H1 (cell line): ENCODE results near the gene LSM5.

Experiments used
- CEBPB ChIP-seq: IDR thresholded peaks from 2 replicates; pipeline ENCODE4 v1.6.1; 2012; ENCODE audit warnings: low read depth, low read length
- CTCF ChIP-seq, 3 experiments: IDR thresholded peaks; 1 replicate in 2 of 3; 2 replicates in 1 of 3; pipeline versions ENCODE4 v1.5.1 to v1.6.1; 2011; ENCODE audit warnings: low read length in 3 of 3, mild to moderate bottlenecking in 3 of 3, inconsistent platforms in 2 of 3, low read depth in 1 of 3, moderate library complexity in 1 of 3; ENCODE audit not compliant: insufficient read depth in 1 of 3; ENCODE audit errors: control extremely low read depth in 1 of 3
- EP300 ChIP-seq, 2 experiments: IDR thresholded peaks; 1 replicate in 1 of 2; 2 replicates in 1 of 2; pipeline ENCODE4 v1.6.1; 2011 to 2012; ENCODE audit warnings: low read depth in 2 of 2, low read length in 2 of 2, mild to moderate bottlenecking in 2 of 2, borderline replicate concordance in 1 of 2, inconsistent platforms in 1 of 2, moderate library complexity in 1 of 2
- EZH2 ChIP-seq: fragments of 200-600 bp; sonication (generic); IDR thresholded peaks from 2 replicates; pipeline ENCODE4 v1.7.1; 2012; ENCODE audit warnings: low read depth, mild to moderate bottlenecking, moderate library complexity, low read length, inconsistent platforms; ENCODE audit not compliant: severe bottlenecking
- FOSL1 ChIP-seq: IDR thresholded peaks from 2 replicates; pipeline ENCODE4 v1.6.1; 2011; ENCODE audit warnings: mild to moderate bottlenecking, low read depth, low read length, moderate library complexity; ENCODE audit not compliant: insufficient read depth
- POLR2A ChIP-seq, 2 experiments: IDR thresholded peaks; 1 replicate in 1 of 2; 2 replicates in 1 of 2; pipeline ENCODE4 v1.6.1; 2011; ENCODE audit warnings: low read depth in 2 of 2, low read length in 2 of 2, mild to moderate bottlenecking in 2 of 2; ENCODE audit errors: control extremely low read depth in 1 of 2
- RBBP5 ChIP-seq: IDR thresholded peaks from 2 replicates; pipeline ENCODE4 v1.7.1; 2012; ENCODE audit warnings: low read depth, mild to moderate bottlenecking, inconsistent platforms, low read length, moderate library complexity, borderline replicate concordance
- RXRA ChIP-seq: IDR thresholded peaks from 2 replicates; pipeline ENCODE4 v1.6.1; 2011; ENCODE audit warnings: low read depth, mild to moderate bottlenecking, low read length, moderate library complexity; ENCODE audit not compliant: insufficient read depth
- SIN3A ChIP-seq, 2 experiments: IDR thresholded peaks in 1 of 2; conservative IDR thresholded peaks in 1 of 2; 2 replicates each; pipeline ENCODE4 v1.6.1; 2011 to 2012; ENCODE audit warnings: low read length in 2 of 2, improper control_type of control experiment in 1 of 2, low read depth in 1 of 2, mild to moderate bottlenecking in 1 of 2
- SP1 ChIP-seq: IDR thresholded peaks from 2 replicates; pipeline ENCODE4 v1.6.1; 2011; ENCODE audit warnings: low read depth, low read length
- SUZ12 ChIP-seq: fragments of 200-600 bp; sonication (generic); IDR thresholded peaks from 2 replicates; pipeline ENCODE4 v1.6.1; 2012; ENCODE audit warnings: mild to moderate bottlenecking, inconsistent platforms, low read length, moderate library complexity, mixed read lengths
- TAF1 ChIP-seq: IDR thresholded peaks from 2 replicates; pipeline ENCODE4 v1.6.1; 2011; ENCODE audit warnings: mild to moderate bottlenecking, low read depth, low read length
- YY1 ChIP-seq: IDR thresholded peaks from 2 replicates; pipeline ENCODE4 v1.6.1; 2011; ENCODE audit warnings: low read depth, mild to moderate bottlenecking, low read length

DNA sequence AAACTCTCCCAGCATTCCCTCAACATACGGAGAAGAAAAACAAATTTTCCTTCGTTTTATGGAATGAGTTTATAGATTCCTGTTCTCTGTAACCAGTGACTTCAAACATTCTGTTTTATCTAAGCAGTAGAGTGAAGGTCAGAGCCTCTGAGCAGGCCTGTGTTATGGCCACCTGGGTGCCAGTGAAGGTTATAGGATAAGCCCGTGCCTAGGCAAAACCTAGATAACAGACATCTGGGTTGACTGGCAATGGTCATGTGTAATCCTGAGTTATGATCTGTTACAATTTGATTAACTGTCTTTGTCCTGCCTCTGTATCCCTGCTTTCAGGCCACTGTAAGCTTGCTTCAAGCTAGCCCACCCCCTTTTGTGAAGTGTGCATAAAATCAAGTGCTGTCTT, 8.3 kb downstream of the LSM5 start:
- TF ChIP-seq RBBP5 (no peak), POLR2A (IDR thresholded peaks at IDR 0.05; ENCODE audit: control extremely low read depth in 1 of 2, low read depth in 2 of 2, low read length in 2 of 2) (no peak), CTCF (IDR thresholded peaks at IDR 0.05; ENCODE audit: control extremely low read depth in 1 of 3, insufficient read depth in 1 of 3, low read depth in 1 of 3, low read length in 3 of 3) (no peak), EZH2 (no peak), SP1 (no peak), EP300 (IDR thresholded peaks at IDR 0.05; ENCODE audit: borderline replicate concordance in 1 of 2, low read depth in 2 of 2, low read length in 2 of 2) (no peak), YY1 (no peak), FOSL1 (no peak), CEBPB (no peak), TAF1 (no peak), SUZ12 (no peak), SIN3A (conservative IDR thresholded peaks at IDR 0.05 in 1 of 2, IDR thresholded peaks at IDR 0.05 in 1 of 2; ENCODE audit: low read depth in 1 of 2, low read length in 2 of 2) (no peak), RXRA (no peak)
